Neuronal stem cell (in vitro differentiated cells): Measurements from ENCODE around the gene MKRN2.

ENCODE experiments used
- DNase-seq: peaks from one replicate; pipeline ENCODE4 v3.0.0-alpha.2; 2013; ENCODE audit warnings: low spot score
- H2AFZ ChIP-seq: one replicate; pipeline ENCODE4 v1.6.1; 2013; ENCODE audit warnings: mild to moderate bottlenecking, low read length, inconsistent platforms
- H2AK5ac ChIP-seq: 2 replicates; pipeline ENCODE4 v1.6.1; 2013; ENCODE audit warnings: low read depth, mild to moderate bottlenecking, inconsistent platforms, low read length, moderate library complexity, mixed read lengths
- H2BK120ac ChIP-seq: 2 replicates; pipeline ENCODE4 v1.6.1; 2013; ENCODE audit warnings: low read depth, mild to moderate bottlenecking, inconsistent platforms, low read length, moderate library complexity, mixed read lengths
- H2BK12ac ChIP-seq: one replicate; pipeline ENCODE4 v1.6.1; 2013; ENCODE audit warnings: low read length, inconsistent platforms
- H2BK15ac ChIP-seq: 2 replicates; pipeline ENCODE4 v1.6.1; 2013; ENCODE audit warnings: mild to moderate bottlenecking, low read length, inconsistent platforms, mixed read lengths
- H2BK5ac ChIP-seq: one replicate; pipeline ENCODE4 v1.6.1; 2013; ENCODE audit warnings: inconsistent platforms, mild to moderate bottlenecking, low read length, moderate library complexity
- H3K14ac ChIP-seq: one replicate; pipeline ENCODE4 v1.6.1; 2013; ENCODE audit warnings: low read length, inconsistent platforms
- H3K18ac ChIP-seq: 2 replicates; pipeline ENCODE4 v1.6.1; 2013; ENCODE audit warnings: low read length, inconsistent platforms
- H3K23ac ChIP-seq: 2 replicates; pipeline ENCODE4 v1.6.1; 2013; ENCODE audit warnings: low read depth, mild to moderate bottlenecking, mixed read lengths, low read length, inconsistent platforms; ENCODE audit not compliant: poor library complexity
- H3K27ac ChIP-seq: replicated peaks from 3 replicates; pipeline ENCODE4 v1.5.1; 2013; ENCODE audit warnings: low read length, inconsistent platforms
- H3K27me3 ChIP-seq, 3 experiments: 2 replicates each; pipeline ENCODE4 v1.6.1; 2013; ENCODE audit warnings: low read length in 3 of 3, mild to moderate bottlenecking in 2 of 3, inconsistent platforms in 1 of 3, low read depth in 1 of 3, mixed read lengths in 1 of 3, moderate library complexity in 1 of 3; ENCODE audit not compliant: control insufficient read depth in 3 of 3, insufficient read depth in 3 of 3
- H3K36me3 ChIP-seq, 2 donors: replicated peaks in 1 of 2; 2 replicates each; pipeline ENCODE4 v1.6.1; 2013; ENCODE audit warnings: low read length in 2 of 2; ENCODE audit not compliant: control insufficient read depth in 2 of 2, insufficient read depth in 2 of 2
- H3K4ac ChIP-seq: 2 replicates; pipeline ENCODE4 v1.6.1; 2013; ENCODE audit warnings: inconsistent platforms, mild to moderate bottlenecking, low read length, moderate library complexity
- H3K4me1 ChIP-seq, 2 donors: 1 replicate in 1 of 2; 2 replicates in 1 of 2; pipeline ENCODE4 v1.6.1; 2013; ENCODE audit warnings: low read length in 2 of 2, low read depth in 1 of 2; ENCODE audit not compliant: control insufficient read depth in 2 of 2, insufficient read depth in 1 of 2
- H3K4me2 ChIP-seq: one replicate; pipeline ENCODE4 v1.6.1; 2013; ENCODE audit warnings: mild to moderate bottlenecking, low read length, inconsistent platforms; ENCODE audit not compliant: insufficient read depth, poor library complexity, severe bottlenecking
- H3K4me3 ChIP-seq, 2 donors: 2 replicates each; pipeline ENCODE4 v1.5.1; 2013; ENCODE audit warnings: low read length in 2 of 2, mild to moderate bottlenecking in 2 of 2, inconsistent platforms in 1 of 2, moderate library complexity in 1 of 2
- H3K79me1 ChIP-seq: one replicate; pipeline ENCODE4 v1.6.1; 2013; ENCODE audit warnings: low read depth, mild to moderate bottlenecking, inconsistent platforms, low read length, moderate library complexity
- H3K9ac ChIP-seq: one replicate; pipeline ENCODE4 v1.6.1; 2013; ENCODE audit warnings: mild to moderate bottlenecking, low read depth, low read length, inconsistent platforms; ENCODE audit not compliant: poor library complexity
- H3K9me3 ChIP-seq, 2 donors: replicated peaks in 1 of 2; 2 replicates each; pipeline versions ENCODE3 to v1.6.1; 2013; ENCODE audit warnings: low read length in 2 of 2, mild to moderate bottlenecking in 2 of 2, inconsistent platforms in 1 of 2, low read depth in 1 of 2, mixed read lengths in 1 of 2, moderate library complexity in 1 of 2; ENCODE audit not compliant: control insufficient read depth in 2 of 2, insufficient read depth in 1 of 2
- H4K8ac ChIP-seq: one replicate; pipeline ENCODE4 v1.6.1; 2013; ENCODE audit warnings: low read depth, mild to moderate bottlenecking, inconsistent platforms, low read length, moderate library complexity
- H4K91ac ChIP-seq: one replicate; pipeline ENCODE4 v1.6.1; 2013; ENCODE audit warnings: low read length, low read depth, mild to moderate bottlenecking, inconsistent platforms; ENCODE audit not compliant: poor library complexity
- WGBS, 2 donors: extraction: QIAGEN DNeasy Blood & Tissue Kit; methylation state at CpG; one replicate each; pipeline ENCODE4 v1.1.7; 2013; ENCODE audit warnings: missing lambda C conversion rate in 2 of 2, mixed read lengths in 1 of 2; ENCODE audit not compliant: insufficient read length in 2 of 2, insufficient replicate concordance in 1 of 2; ENCODE audit errors: extremely low coverage in 2 of 2; 5-methylcytosine and 5-hydroxymethylcytosine counted together

Gene MKRN2

GRCh38 chr3:12579456-12579855 lies 22.6 kb downstream of the MKRN2 start:
- Histone ChIP-seq H3K4me2 (no peak overlapping the region), H4K91ac (no peak overlapping the region), H3K4me3 (no peak overlapping the region), H3K18ac (no peak overlapping the region), H2BK12ac (no peak overlapping the region), H2BK120ac (no peak overlapping the region), H2BK5ac (no peak overlapping the region), H3K79me1 (peaks cover 2% of the 10 kb centered on the region), H3K9ac (no peak overlapping the region), H3K4ac (no peak overlapping the region), H4K8ac (no peak overlapping the region), H3K36me3 (peaks cover 41 to 95% of the 10 kb centered on the region in 2 donors), H3K23ac (no peak overlapping the region), H3K27me3 (no peaks in the 10 kb centered on the region), H2AK5ac (no peak overlapping the region), H3K4me1 (no peaks in the 10 kb centered on the region), H2BK15ac (no peak overlapping the region), H3K27ac (no peak overlapping the region), H2AFZ (no peak overlapping the region), H3K14ac (no peak overlapping the region), H3K9me3 (no peaks in the 10 kb centered on the region)
- WGBS, 2 donors = no CpG with 5 or more reads among the region's 3 CpGs
- DNase-seq = no peak

- Histone ChIP-seq H2BK120ac (no peak overlapping the region), H3K23ac (no peak overlapping the region), H3K4me2 (no peak overlapping the region), H3K18ac (no peak overlapping the region), H3K14ac (no peak overlapping the region), H4K8ac (no peak overlapping the region), H3K27me3 (no peaks in the 10 kb centered on the region), H3K79me1 (peaks cover 2% of the 10 kb centered on the region), H3K4me1 (no peaks in the 10 kb centered on the region), H3K27ac (no peak overlapping the region), H2AK5ac (no peak overlapping the region), H2AFZ (no peak overlapping the region), H2BK5ac (no peak overlapping the region), H3K36me3 (peaks cover 41 to 95% of the 10 kb centered on the region in 2 donors), H3K9me3 (no peaks in the 10 kb centered on the region), H3K9ac (no peak overlapping the region), H2BK15ac (no peak overlapping the region), H2BK12ac (no peak overlapping the region), H4K91ac (no peak overlapping the region), H3K4me3 (no peak overlapping the region), H3K4ac (no peak overlapping the region)
- no peak for DNase-seq
- no CpG with 5 or more reads among the region's 3 CpGs for WGBS, 2 donors
Measured at GRCh38 chr3:12579905-12580304, 23.0 kb downstream of the MKRN2 start.

GRCh38 chr3:12582730-12583129 lies 25.8 kb downstream of the MKRN2 start:
- no peak overlapping the region for H2AK5ac ChIP-seq
- H3K79me1 ChIP-seq = peaks cover 2% of the 10 kb centered on the region
- no peak overlapping the region for H3K23ac ChIP-seq
- H3K4me1 ChIP-seq = no peaks in the 10 kb centered on the region
- H3K36me3 ChIP-seq = peaks cover 42 to 95% of the 10 kb centered on the region in 2 donors
- H3K27me3 ChIP-seq = no peaks in the 10 kb centered on the region
- H3K9me3 ChIP-seq = no peaks in the 10 kb centered on the region
- H2BK120ac ChIP-seq = no peak overlapping the region
- H3K4me3 ChIP-seq = no peak overlapping the region
- H3K4me2 ChIP-seq = no peak overlapping the region
- DNase-seq = no peak
- H3K27ac ChIP-seq = no peak overlapping the region
- H2BK12ac ChIP-seq = no peak overlapping the region
- H3K14ac ChIP-seq = no peak overlapping the region
- no peak overlapping the region for H2AFZ ChIP-seq
- no peak overlapping the region for H3K9ac ChIP-seq
- H3K18ac ChIP-seq = no peak overlapping the region
- no peak overlapping the region for H4K8ac ChIP-seq
- no peak overlapping the region for H4K91ac ChIP-seq
- no peak overlapping the region for H3K4ac ChIP-seq
- H2BK15ac ChIP-seq = no peak overlapping the region
- H2BK5ac ChIP-seq = no peak overlapping the region
- no CpG with 5 or more reads among the region's 4 CpGs for WGBS, 2 donors

GRCh38 chr3:12583280-12583679 lies 26.4 kb downstream of the MKRN2 start:
- H3K4me2 ChIP-seq = no peak overlapping the region
- no peak overlapping the region for H3K27ac ChIP-seq
- no peak overlapping the region for H2BK120ac ChIP-seq
- DNase-seq = no peak
- H3K4me3 ChIP-seq = no peak overlapping the region
- no peak overlapping the region for H2AK5ac ChIP-seq
- peaks cover 44 to 96% of the 10 kb centered on the region in 2 donors for H3K36me3 ChIP-seq
- peaks cover 2% of the 10 kb centered on the region for H3K79me1 ChIP-seq
- no peak overlapping the region for H2BK12ac ChIP-seq
- no peak overlapping the region for H3K4ac ChIP-seq
- no peak overlapping the region for H2BK15ac ChIP-seq
- no peak overlapping the region for H3K14ac ChIP-seq
- no peak overlapping the region for H3K18ac ChIP-seq
- H3K27me3 ChIP-seq = no peaks in the 10 kb centered on the region
- no peak overlapping the region for H4K8ac ChIP-seq
- H3K9ac ChIP-seq = no peak overlapping the region
- H3K4me1 ChIP-seq = no peaks in the 10 kb centered on the region
- H2AFZ ChIP-seq = no peak overlapping the region
- H3K23ac ChIP-seq = no peak overlapping the region
- H4K91ac ChIP-seq = no peak overlapping the region
- no peak overlapping the region for H2BK5ac ChIP-seq
- no peaks in the 10 kb centered on the region for H3K9me3 ChIP-seq
